Stimulated activated CD8-positive, alpha-beta memory T cell treated with anti-CD3 and anti-CD28 coated beads, Interleukin-7, amount 100 ng/mL, for 4 hours (primary cell): ENCODE results near the gene DUS3L.

Experiments
- DNase-seq, 2 donors: peaks; one replicate each; pipeline ENCODE4 v3.0.0-alpha.2; 2020; ENCODE audit warnings: low read depth in 2 of 2

The DUS3L gene

GRCh38 chr19:5790559-5791520, at the start of gene DUS3L:
Gene DUS3L (minus strand): TSS chr19:5791163. CDS start chr19:5791141, 22 bp downstream.
- DNase-seq = peak; percentile 92 to 94

- no peak for DNase-seq
Measured at GRCh38 chr19:5839065-5840017, 48.4 kb upstream of the DUS3L start, which contains the start of gene FUT6. Gene FUT6 (minus strand): TSS chr19:5839702. CDS start chr19:5832567, 7,135 bp downstream.

GRCh38 chr19:5838353-5839064, 47.5 kb upstream of the DUS3L start:
- no peak for DNase-seq

GRCh38 chr19:5837761-5838352, 46.9 kb upstream of the DUS3L start:
- no peak for DNase-seq

- DNase-seq = no peak
Measured at GRCh38 chr19:5832527-5833216, 41.7 kb upstream of the DUS3L start.

- DNase-seq = no peak
Measured at GRCh38 chr19:5832061-5832460, 41.1 kb upstream of the DUS3L start.

GRCh38 chr19:5831159-5831558, 40.2 kb upstream of the DUS3L start:
- DNase-seq = no peak

GRCh38 chr19:5829567-5830310, 38.8 kb upstream of the DUS3L start:
- no peak for DNase-seq

GRCh38 chr19:5828661-5829566, 38.0 kb upstream of the DUS3L start:
- peak in 1 of 2 donors; percentile 20 for DNase-seq

- DNase-seq = peak; percentile 83 to 95
Measured at GRCh38 chr19:5827891-5828660, 37.1 kb upstream of the DUS3L start.

- no peak for DNase-seq
Measured at GRCh38 chr19:5827342-5827890, 36.5 kb upstream of the DUS3L start.

GRCh38 chr19:5826531-5827341, 35.8 kb upstream of the DUS3L start:
- DNase-seq = no peak

GRCh38 chr19:5825178-5825577, 34.2 kb upstream of the DUS3L start:
- DNase-seq = no peak

- DNase-seq = no peak
Measured at GRCh38 chr19:5824751-5825150, 33.8 kb upstream of the DUS3L start.

- DNase-seq = no peak
Measured at GRCh38 chr19:5823579-5824281, 32.8 kb upstream of the DUS3L start.

GRCh38 chr19:5822181-5822844, 31.4 kb upstream of the DUS3L start:
- DNase-seq = no peak
